Measurements from ENCODE around the gene C1orf210. TPM values are rescaled to one million over a fixed set of nuclear protein-coding genes. Genes with fewer than 3 reads are reported as not detected.

The C1orf210 gene
- total RNA-seq, 1 experiment from 2014 or later = 5.9 TPM

DNA sequence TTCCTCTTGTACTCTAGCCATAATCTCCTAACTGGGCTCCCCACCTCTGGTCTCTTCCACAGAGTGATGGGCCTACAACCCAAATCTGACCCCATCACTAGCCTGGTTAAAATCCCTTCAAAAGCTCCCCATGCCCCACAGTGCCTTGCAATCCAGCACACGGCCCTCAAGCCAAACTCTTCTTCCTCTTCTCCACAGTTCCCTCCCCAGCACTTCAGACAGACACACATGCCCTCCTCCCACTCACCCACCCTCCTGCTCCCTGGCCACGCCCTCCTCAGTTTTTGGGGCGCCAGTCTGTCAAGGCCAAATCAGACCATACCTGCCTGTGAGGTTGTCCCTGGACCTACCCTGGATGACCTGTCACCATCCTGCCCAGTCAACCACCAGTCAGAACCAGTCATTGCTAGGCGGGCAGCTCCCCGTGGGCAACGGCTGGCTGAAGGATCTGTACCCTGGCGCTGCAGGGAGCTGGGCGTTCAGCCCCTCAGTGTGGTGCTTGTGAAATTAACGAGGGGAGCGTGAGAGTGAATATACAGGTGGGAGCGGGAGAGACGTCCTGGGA, 753 bp downstream of the C1orf210 start:
- no peak overlapping the region for H3K9ac ChIP-seq (ENCODE audit: extremely low read depth, insufficient read length, low read length)
- peak overlapping the region in 1 of 3 experiments; percentile 88; a peak in 2 of 7 replicates for H3K27ac Mint-ChIP-seq

More for the DNA sequence above, 753 bp downstream of the C1orf210 start:
- H4K8ac ChIP-seq (replicated peaks; ENCODE audit: insufficient read length, low read depth, low read length) = no peak overlapping the region
- H3K9me3 ChIP-seq (ENCODE audit: control insufficient read depth, low read depth, low read length) = no peaks in the 10 kb centered on the region
- Mint-ChIP-seq H3K36me3 (ENCODE audit: insufficient read depth in 1 of 3, low read depth in 3 of 3) (peaks cover 0 to 15% (median 4%) of the 10 kb centered on the region in 3 experiments; a peak in 4 of 7 replicates), H3K4me3 (peak overlapping the region; percentile 71 to 75), H3K4me1 (peaks cover 24 to 27% of the 10 kb centered on the region in 2 experiments), H3K27me3 (ENCODE audit: low read depth) (peaks cover 3% of the 10 kb centered on the region), H3K9me3 (no peaks in the 10 kb centered on the region)
- no peak overlapping the region for H2BK120ac ChIP-seq (ENCODE audit: low read depth, low read length, poor library complexity, severe bottlenecking)
- no peaks in the 10 kb centered on the region for H4K20me1 ChIP-seq (ENCODE audit: control insufficient read depth, insufficient read depth, insufficient read length)
- H3K18ac ChIP-seq (ENCODE audit: insufficient read length, low read depth, low read length) = no peak overlapping the region
- H2BK20ac ChIP-seq (ENCODE audit: low read depth, low read length, poor library complexity, severe bottlenecking) = no peak overlapping the region
- no peaks in the 10 kb centered on the region for H3K79me1 ChIP-seq (ENCODE audit: insufficient read depth, low read depth, low read length, poor library complexity, severe bottlenecking)
- H3T11ph ChIP-seq (ENCODE audit: low read length) = no peak overlapping the region
- peaks cover 7% of the 10 kb centered on the region; the same call in 1 of the 2 replicates for H3K4me1 ChIP-seq (ENCODE audit: insufficient read depth, low read length)
- H2BK12ac ChIP-seq (ENCODE audit: insufficient read length, low read depth, low read length) = no peak overlapping the region
- no peak overlapping the region for H2AFZ ChIP-seq (ENCODE audit: low read length)
- H3K4ac ChIP-seq (ENCODE audit: low read depth, low read length) = no peak overlapping the region
- H2BK15ac ChIP-seq (ENCODE audit: low read depth, low read length) = no peak overlapping the region
- H3K27me3 ChIP-seq (ENCODE audit: insufficient read depth, low read length) = no peaks in the 10 kb centered on the region
- H4K5ac ChIP-seq (ENCODE audit: insufficient read length, low read depth, low read length) = no peak overlapping the region
- H3K27ac ChIP-seq (ENCODE audit: insufficient read length, low read depth, low read length) = no peak overlapping the region
- no peak overlapping the region for H2AK5ac ChIP-seq (ENCODE audit: insufficient read length, low read length)
- peak overlapping the region; percentile 47 for H3K4me2 ChIP-seq (ENCODE audit: insufficient read depth, insufficient read length, low read length)
- no peak overlapping the region for H3K56ac ChIP-seq (ENCODE audit: insufficient read length, low read depth, low read length)
- H4K91ac ChIP-seq (ENCODE audit: insufficient read length, low read depth, low read length) = no peak overlapping the region
- TF ChIP-seq, protein P1, sequence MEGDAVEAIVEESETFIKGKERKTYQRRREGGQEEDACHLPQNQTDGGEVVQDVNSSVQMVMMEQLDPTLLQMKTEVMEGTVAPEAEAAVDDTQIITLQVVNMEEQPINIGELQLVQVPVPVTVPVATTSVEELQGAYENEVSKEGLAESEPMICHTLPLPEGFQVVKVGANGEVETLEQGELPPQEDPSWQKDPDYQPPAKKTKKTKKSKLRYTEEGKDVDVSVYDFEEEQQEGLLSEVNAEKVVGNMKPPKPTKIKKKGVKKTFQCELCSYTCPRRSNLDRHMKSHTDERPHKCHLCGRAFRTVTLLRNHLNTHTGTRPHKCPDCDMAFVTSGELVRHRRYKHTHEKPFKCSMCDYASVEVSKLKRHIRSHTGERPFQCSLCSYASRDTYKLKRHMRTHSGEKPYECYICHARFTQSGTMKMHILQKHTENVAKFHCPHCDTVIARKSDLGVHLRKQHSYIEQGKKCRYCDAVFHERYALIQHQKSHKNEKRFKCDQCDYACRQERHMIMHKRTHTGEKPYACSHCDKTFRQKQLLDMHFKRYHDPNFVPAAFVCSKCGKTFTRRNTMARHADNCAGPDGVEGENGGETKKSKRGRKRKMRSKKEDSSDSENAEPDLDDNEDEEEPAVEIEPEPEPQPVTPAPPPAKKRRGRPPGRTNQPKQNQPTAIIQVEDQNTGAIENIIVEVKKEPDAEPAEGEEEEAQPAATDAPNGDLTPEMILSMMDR (conservative IDR thresholded peaks at IDR 0.05) = no peak
- DNase-seq = no peak
- no peak overlapping the region for H2BK5ac ChIP-seq (ENCODE audit: insufficient read length, low read length)
- no peak overlapping the region for H3K14ac ChIP-seq (ENCODE audit: insufficient read depth, low read length)
- H3K23me2 ChIP-seq (ENCODE audit: insufficient read length, low read depth, low read length, poor library complexity, severe bottlenecking) = peaks cover 3% of the 10 kb centered on the region
- H3K79me2 ChIP-seq (ENCODE audit: insufficient read depth, low read length) = no peaks in the 10 kb centered on the region
- WGBS (ENCODE audit: extremely low coverage, insufficient read length, low lambda C conversion rate) = no CpG with 5 or more reads among the region's 12 CpGs
- H3K23ac ChIP-seq (ENCODE audit: insufficient read length, low read depth, low read length) = no peak overlapping the region

All from H9 (cell line).